GM12878 (cell line): ENCODE data around the gene LARP6. TPM values are rescaled to one million over a fixed set of nuclear protein-coding genes. Genes with fewer than 3 reads are reported as not detected.

Experiments used
- ATAC-seq: fragments of 200-7000 bp; cut with Tn5 transposase; 3 replicates; pipeline ENCODE4 v1.9.1; 2020; ENCODE audit warnings: mild to moderate bottlenecking, moderate library complexity
- BruUV-seq: library from RNA; stranded (reverse); fragments of 400-500 nt; replicated peaks from 2 replicates; lab custom pipeline; 2021; lab: Mats Ljungman, UMichigan
- CTCF ChIA-PET: fragments of 300-600 bp; sonication (Branson Sonifier 250); formaldehyde crosslinking; extraction: SDS; loops from one replicate; lab custom pipeline; 2021; ENCODE audit warnings: inconsistent platforms; lab: Yijun Ruan, JAX
- POLR2A ChIA-PET: fragments of 350-600 bp; formaldehyde crosslinking; extraction: SDS; loops from one replicate; lab custom pipeline; 2021; ENCODE audit warnings: inconsistent platforms; lab: Charles Lee
- RAD21 ChIA-PET: fragments of 300-600 bp; sonication (Branson Sonifier 250); formaldehyde crosslinking; loops from one replicate; lab custom pipeline; 2023; ENCODE audit warnings: antibody characterized with exemption; ENCODE audit not compliant: unreplicated experiment; lab: Charles Lee
- SMC1A ChIA-PET: fragments of 300-600 bp; sonication (Branson Sonifier 250); formaldehyde crosslinking; loops from one replicate; lab custom pipeline; 2023; ENCODE audit not compliant: unreplicated experiment, uncharacterized antibody; lab: Charles Lee
- DNase-seq: peaks from one replicate; pipeline ENCODE4 v3.0.0-alpha.2; 2011; ENCODE audit warnings: low read depth, low spot score
- FAIRE-seq: peaks from 3 replicates; lab custom pipeline; 2011; peaks lifted over from hg19 to GRCh38; lab: Jason Lieb, UNC
- H2AFZ ChIP-seq: 2 replicates; pipeline ENCODE4 v1.6.0; 2011; ENCODE audit warnings: low read depth, low read length, control low read depth; ENCODE audit not compliant: control insufficient read depth
- H3K27ac ChIP-seq: 2 replicates; pipeline ENCODE4 v1.5.1; 2011; ENCODE audit warnings: control low read depth; ENCODE audit not compliant: control insufficient read depth, insufficient read depth
- H3K27me3 ChIP-seq, 2 experiments: replicated peaks in 1 of 2; 2 replicates each; pipeline versions ENCODE4 v1.6.0 to v1.6.1; 2011; ENCODE audit warnings: low read length in 1 of 2; ENCODE audit not compliant: control insufficient read depth in 2 of 2, insufficient read depth in 2 of 2
- H3K36me3 ChIP-seq, 2 experiments: 2 replicates each; pipeline ENCODE4 v1.5.1; 2011; ENCODE audit warnings: low read length in 1 of 2; ENCODE audit not compliant: control insufficient read depth in 2 of 2, insufficient read depth in 2 of 2
- H3K4me1 ChIP-seq: 2 replicates; pipeline ENCODE4 v1.6.1; 2011; ENCODE audit warnings: mild to moderate bottlenecking, low read length, moderate library complexity, mixed read lengths; ENCODE audit not compliant: control insufficient read depth, insufficient read depth
- H3K4me2 ChIP-seq: 2 replicates; pipeline ENCODE4 v1.6.0; 2011; ENCODE audit warnings: control low read depth; ENCODE audit not compliant: control insufficient read depth, insufficient read depth
- H3K4me3 ChIP-seq: fragments of 200-600 bp; sonication (generic); 2 replicates; pipeline ENCODE4 v1.5.1; 2016
- H3K79me2 ChIP-seq: 2 replicates; pipeline ENCODE4 v1.6.0; 2011; ENCODE audit warnings: low read length; ENCODE audit not compliant: control insufficient read depth, insufficient read depth
- H3K9ac ChIP-seq: 2 replicates; pipeline ENCODE4 v1.8.0; 2011; ENCODE audit warnings: low read length, control low read depth, mixed read lengths; ENCODE audit not compliant: control insufficient read depth, insufficient read depth
- H3K9me3 ChIP-seq: replicated peaks from 3 replicates; pipeline ENCODE4 v1.5.1; 2011; ENCODE audit warnings: mild to moderate bottlenecking, low read length; ENCODE audit not compliant: control insufficient read depth, insufficient read depth
- H4K20me1 ChIP-seq: 2 replicates; pipeline ENCODE4 v1.6.0; 2011; ENCODE audit not compliant: control insufficient read depth, insufficient read depth
- BRCA1 ChIP-seq: IDR thresholded peaks from 2 replicates; pipeline ENCODE4 v1.6.1; 2011; ENCODE audit warnings: low read depth, low read length, improper control_type of control experiment
- EP300 ChIP-seq, 2 experiments: fragments of 150-350 bp in 1 of 2; IDR thresholded peaks; 2 replicates each; pipeline ENCODE4 v1.6.1; 2011 to 2012; ENCODE audit warnings: low read depth in 2 of 2, low read length in 2 of 2, borderline replicate concordance in 1 of 2, improper control_type of control experiment in 1 of 2, inconsistent platforms in 1 of 2; ENCODE audit not compliant: control insufficient read depth in 1 of 2
- JUNB ChIP-seq: IDR thresholded peaks from 2 replicates; pipeline ENCODE4 v1.6.1; 2016; ENCODE audit warnings: antibody characterized with exemption, mild to moderate bottlenecking
- NBN ChIP-seq: fragments of 450-650 bp; IDR thresholded peaks from 2 replicates; pipeline ENCODE4 v1.6.1; 2016
- NFIC ChIP-seq: IDR thresholded peaks from 2 replicates; pipeline ENCODE4 v1.6.1; 2012; ENCODE audit warnings: low read depth, mild to moderate bottlenecking, inconsistent platforms, low read length, moderate library complexity
- NR2C1 ChIP-seq: fragments of 450-650 bp; IDR thresholded peaks from 2 replicates; pipeline ENCODE4 v1.6.1; 2017; ENCODE audit warnings: antibody characterized with exemption, mild to moderate bottlenecking, moderate library complexity
- SPI1 ChIP-seq: IDR thresholded peaks from 2 replicates; pipeline ENCODE4 v1.6.1; 2011; ENCODE audit warnings: low read depth, mild to moderate bottlenecking, low read length, moderate library complexity, borderline replicate concordance; ENCODE audit not compliant: insufficient read depth
- STAT3 ChIP-seq: IDR thresholded peaks from 2 replicates; pipeline ENCODE4 v1.6.1; 2011; ENCODE audit warnings: low read depth, low read length, improper control_type of control experiment
- SUPT20H ChIP-seq: IDR thresholded peaks from 2 replicates; pipeline ENCODE4 v1.6.1; 2011; ENCODE audit warnings: low read depth, mild to moderate bottlenecking, low read length, moderate library complexity, borderline replicate concordance; ENCODE audit not compliant: control insufficient read depth
- TBL1XR1 ChIP-seq: IDR thresholded peaks from 2 replicates; pipeline ENCODE4 v1.6.1; 2012; ENCODE audit warnings: low read depth, low read length, improper control_type of control experiment
- WRNIP1 ChIP-seq: IDR thresholded peaks from 2 replicates; pipeline ENCODE4 v1.6.1; 2011; ENCODE audit warnings: low read depth, low read length, improper control_type of control experiment, borderline replicate concordance
- ZSCAN29 ChIP-seq: fragments of 450-650 bp; IDR thresholded peaks from 2 replicates; pipeline ENCODE4 v1.6.1; 2017; ENCODE audit warnings: mild to moderate bottlenecking, moderate library complexity
- WGBS: methylation state at CpG from one replicate; pipeline ENCODE4 v1.1.6; 2016; ENCODE audit warnings: low lambda C conversion rate; ENCODE audit not compliant: insufficient replicate concordance, insufficient coverage; ENCODE audit errors: missing lambda C conversion rate; 5-methylcytosine and 5-hydroxymethylcytosine counted together
- in situ Hi-C: fragments of 300-500 bp; cut with MboI; formaldehyde crosslinking; loops from 9 replicates; pipeline ENCODE4 v1.14.3; 2018; ENCODE audit warnings: mixed read lengths
- intact Hi-C: fragments of 100-400 bp; cut with micrococcal nuclease; formaldehyde crosslinking; loops from one replicate; pipeline ENCODE4 v1.14.2; 2022; ENCODE audit not compliant: unreplicated experiment
- polyA plus RNA-seq, 11 experiments: library from polyadenylated mRNA; depleted of rRNA in 4 of 11; unstranded in 6 of 11; stranded (reverse) in 5 of 11; fragments of >200 nt; fragmentation: Nextera tagmentation in 4 of 11; fragmentation: Illumina TruSeq in 1 of 11; extraction: Ambion mirVana in 4 of 11; extraction: Trizol in 1 of 11; gene quantifications; 1 replicate in 1 of 11; 2 replicates in 10 of 11; pipeline versions ENCODE4 v1.2.1 to v1.2.3, GENCODE V29; 2011 to 2016; ENCODE audit warnings: inconsistent platforms in 2 of 11, missing spikeins in 2 of 11, low read depth in 1 of 11
- total RNA-seq, 4 experiments: library from RNA; depleted of rRNA in 3 of 4; stranded (reverse); fragments of >200 nt in 3 of 4; fragmentation: Illumina TruSeq in 1 of 4; extraction: Trizol in 1 of 4; gene quantifications; 2 replicates each; pipeline versions ENCODE4 v1.2.1 to v1.2.3, GENCODE V29; 2013 to 2021
- TF ChIP-seq, protein P1 (sequence below): fragments of 450-650 bp; IDR thresholded peaks from 2 replicates; pipeline ENCODE4 v1.6.1; 2017; ENCODE audit warnings: mild to moderate bottlenecking
- TF ChIP-seq, protein P2 (sequence below): fragments of 450-650 bp; IDR thresholded peaks from 2 replicates; pipeline ENCODE4 v1.6.1; 2017; ENCODE audit warnings: borderline replicate concordance
- TF ChIP-seq, protein P3 (sequence below): IDR thresholded peaks from 2 replicates; pipeline ENCODE4 v1.6.1; 2012; ENCODE audit warnings: low read depth, low read length, improper control_type of control experiment
- TF ChIP-seq, protein P4 (sequence below): IDR thresholded peaks from 2 replicates; pipeline ENCODE4 v1.6.1; 2012; ENCODE audit warnings: improper control_type of control experiment, low read depth, low read length; ENCODE audit not compliant: insufficient replicate concordance

Gene LARP6
- total and polyA plus RNA-seq, 10 of the 15 experiments (the other 5 are each of a cell fraction or from before 2014, with no cell fraction given): 0.74 to 14.6 (median 3.9) TPM

DNA sequence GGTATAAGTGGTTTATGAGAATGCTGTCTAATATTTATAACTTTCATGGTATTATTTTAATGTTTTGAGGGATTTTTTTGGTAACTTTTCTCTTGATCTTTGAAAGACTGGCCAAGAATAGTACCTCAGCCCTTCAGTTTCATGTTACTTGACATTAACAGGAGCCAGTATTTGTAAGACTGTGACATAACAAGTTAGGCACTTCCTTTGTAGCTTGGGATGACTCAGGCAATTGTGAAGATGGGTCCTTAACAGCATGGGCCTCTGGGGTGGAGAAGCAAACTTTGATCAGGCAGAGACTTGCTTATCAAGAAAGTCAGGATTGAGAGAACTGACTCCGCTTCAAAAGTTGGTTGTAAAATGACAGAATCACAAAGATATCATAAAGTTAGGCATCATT is 48.1 kb upstream of the LARP6 start:
- no peaks in the 10 kb centered on the region; the same call in 2 of the 3 replicates for H3K9me3 ChIP-seq
- BruUV-seq: no TSS peak
- H3K27ac ChIP-seq: no peak overlapping the region
- ATAC-seq (no peak), FAIRE-seq (no peak), DNase-seq (no peak)
- 61% methylated on average over 1 of the region's 1 CpG for WGBS
- H3K27me3 ChIP-seq: no peaks in the 10 kb centered on the region
- H3K4me2 ChIP-seq: no peak overlapping the region
- H3K36me3 ChIP-seq: no peaks in the 10 kb centered on the region
- no peaks in the 10 kb centered on the region for H3K4me1 ChIP-seq
- ChIA-PET RAD21 (no interaction called here), SMC1A (no interaction called here), POLR2A (no interaction called here), CTCF (interaction anchor here (1.0 kb wide), 1 partner anchor 15 kb away, joined by 3 read pairs; no protein-coding TSS in a partner anchor)
- in situ Hi-C loops: no loop called here
- H2AFZ ChIP-seq: no peak overlapping the region
- H3K4me3 ChIP-seq: no peak overlapping the region
- no peaks in the 10 kb centered on the region for H3K79me2 ChIP-seq
- no peak overlapping the region for H3K9ac ChIP-seq
- H4K20me1 ChIP-seq: no peaks in the 10 kb centered on the region
- intact Hi-C loops: no loop called here
- TF ChIP-seq WRNIP1: no peak
- no peak for TF ChIP-seq NR2C1
- no peak for TF ChIP-seq TBL1XR1
- no peak for TF ChIP-seq EP300 (IDR thresholded peaks at IDR 0.05; ENCODE audit: borderline replicate concordance in 1 of 2, control insufficient read depth in 1 of 2, low read depth in 2 of 2, low read length in 2 of 2)
- no peak for TF ChIP-seq JUNB
- no peak for TF ChIP-seq SPI1
- TF ChIP-seq, protein P1, sequence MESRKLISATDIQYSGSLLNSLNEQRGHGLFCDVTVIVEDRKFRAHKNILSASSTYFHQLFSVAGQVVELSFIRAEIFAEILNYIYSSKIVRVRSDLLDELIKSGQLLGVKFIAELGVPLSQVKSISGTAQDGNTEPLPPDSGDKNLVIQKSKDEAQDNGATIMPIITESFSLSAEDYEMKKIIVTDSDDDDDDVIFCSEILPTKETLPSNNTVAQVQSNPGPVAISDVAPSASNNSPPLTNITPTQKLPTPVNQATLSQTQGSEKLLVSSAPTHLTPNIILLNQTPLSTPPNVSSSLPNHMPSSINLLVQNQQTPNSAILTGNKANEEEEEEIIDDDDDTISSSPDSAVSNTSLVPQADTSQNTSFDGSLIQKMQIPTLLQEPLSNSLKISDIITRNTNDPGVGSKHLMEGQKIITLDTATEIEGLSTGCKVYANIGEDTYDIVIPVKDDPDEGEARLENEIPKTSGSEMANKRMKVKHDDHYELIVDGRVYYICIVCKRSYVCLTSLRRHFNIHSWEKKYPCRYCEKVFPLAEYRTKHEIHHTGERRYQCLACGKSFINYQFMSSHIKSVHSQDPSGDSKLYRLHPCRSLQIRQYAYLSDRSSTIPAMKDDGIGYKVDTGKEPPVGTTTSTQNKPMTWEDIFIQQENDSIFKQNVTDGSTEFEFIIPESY: no peak
- TF ChIP-seq, protein P2, sequence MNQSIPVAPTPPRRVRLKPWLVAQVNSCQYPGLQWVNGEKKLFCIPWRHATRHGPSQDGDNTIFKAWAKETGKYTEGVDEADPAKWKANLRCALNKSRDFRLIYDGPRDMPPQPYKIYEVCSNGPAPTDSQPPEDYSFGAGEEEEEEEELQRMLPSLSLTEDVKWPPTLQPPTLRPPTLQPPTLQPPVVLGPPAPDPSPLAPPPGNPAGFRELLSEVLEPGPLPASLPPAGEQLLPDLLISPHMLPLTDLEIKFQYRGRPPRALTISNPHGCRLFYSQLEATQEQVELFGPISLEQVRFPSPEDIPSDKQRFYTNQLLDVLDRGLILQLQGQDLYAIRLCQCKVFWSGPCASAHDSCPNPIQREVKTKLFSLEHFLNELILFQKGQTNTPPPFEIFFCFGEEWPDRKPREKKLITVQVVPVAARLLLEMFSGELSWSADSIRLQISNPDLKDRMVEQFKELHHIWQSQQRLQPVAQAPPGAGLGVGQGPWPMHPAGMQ: no peak
- TF ChIP-seq STAT3: no peak
- TF ChIP-seq ZSCAN29: no peak
- no peak for TF ChIP-seq NFIC
- TF ChIP-seq, protein P3, sequence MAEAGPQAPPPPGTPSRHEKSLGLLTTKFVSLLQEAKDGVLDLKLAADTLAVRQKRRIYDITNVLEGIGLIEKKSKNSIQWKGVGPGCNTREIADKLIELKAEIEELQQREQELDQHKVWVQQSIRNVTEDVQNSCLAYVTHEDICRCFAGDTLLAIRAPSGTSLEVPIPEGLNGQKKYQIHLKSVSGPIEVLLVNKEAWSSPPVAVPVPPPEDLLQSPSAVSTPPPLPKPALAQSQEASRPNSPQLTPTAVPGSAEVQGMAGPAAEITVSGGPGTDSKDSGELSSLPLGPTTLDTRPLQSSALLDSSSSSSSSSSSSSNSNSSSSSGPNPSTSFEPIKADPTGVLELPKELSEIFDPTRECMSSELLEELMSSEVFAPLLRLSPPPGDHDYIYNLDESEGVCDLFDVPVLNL: no peak
- TF ChIP-seq SUPT20H: no peak
- TF ChIP-seq, protein P4, sequence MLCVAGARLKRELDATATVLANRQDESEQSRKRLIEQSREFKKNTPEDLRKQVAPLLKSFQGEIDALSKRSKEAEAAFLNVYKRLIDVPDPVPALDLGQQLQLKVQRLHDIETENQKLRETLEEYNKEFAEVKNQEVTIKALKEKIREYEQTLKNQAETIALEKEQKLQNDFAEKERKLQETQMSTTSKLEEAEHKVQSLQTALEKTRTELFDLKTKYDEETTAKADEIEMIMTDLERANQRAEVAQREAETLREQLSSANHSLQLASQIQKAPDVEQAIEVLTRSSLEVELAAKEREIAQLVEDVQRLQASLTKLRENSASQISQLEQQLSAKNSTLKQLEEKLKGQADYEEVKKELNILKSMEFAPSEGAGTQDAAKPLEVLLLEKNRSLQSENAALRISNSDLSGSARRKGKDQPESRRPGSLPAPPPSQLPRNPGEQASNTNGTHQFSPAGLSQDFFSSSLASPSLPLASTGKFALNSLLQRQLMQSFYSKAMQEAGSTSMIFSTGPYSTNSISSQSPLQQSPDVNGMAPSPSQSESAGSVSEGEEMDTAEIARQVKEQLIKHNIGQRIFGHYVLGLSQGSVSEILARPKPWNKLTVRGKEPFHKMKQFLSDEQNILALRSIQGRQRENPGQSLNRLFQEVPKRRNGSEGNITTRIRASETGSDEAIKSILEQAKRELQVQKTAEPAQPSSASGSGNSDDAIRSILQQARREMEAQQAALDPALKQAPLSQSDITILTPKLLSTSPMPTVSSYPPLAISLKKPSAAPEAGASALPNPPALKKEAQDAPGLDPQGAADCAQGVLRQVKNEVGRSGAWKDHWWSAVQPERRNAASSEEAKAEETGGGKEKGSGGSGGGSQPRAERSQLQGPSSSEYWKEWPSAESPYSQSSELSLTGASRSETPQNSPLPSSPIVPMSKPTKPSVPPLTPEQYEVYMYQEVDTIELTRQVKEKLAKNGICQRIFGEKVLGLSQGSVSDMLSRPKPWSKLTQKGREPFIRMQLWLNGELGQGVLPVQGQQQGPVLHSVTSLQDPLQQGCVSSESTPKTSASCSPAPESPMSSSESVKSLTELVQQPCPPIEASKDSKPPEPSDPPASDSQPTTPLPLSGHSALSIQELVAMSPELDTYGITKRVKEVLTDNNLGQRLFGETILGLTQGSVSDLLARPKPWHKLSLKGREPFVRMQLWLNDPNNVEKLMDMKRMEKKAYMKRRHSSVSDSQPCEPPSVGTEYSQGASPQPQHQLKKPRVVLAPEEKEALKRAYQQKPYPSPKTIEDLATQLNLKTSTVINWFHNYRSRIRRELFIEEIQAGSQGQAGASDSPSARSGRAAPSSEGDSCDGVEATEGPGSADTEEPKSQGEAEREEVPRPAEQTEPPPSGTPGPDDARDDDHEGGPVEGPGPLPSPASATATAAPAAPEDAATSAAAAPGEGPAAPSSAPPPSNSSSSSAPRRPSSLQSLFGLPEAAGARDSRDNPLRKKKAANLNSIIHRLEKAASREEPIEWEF: no peak
- TF ChIP-seq NBN: no peak
- TF ChIP-seq BRCA1: no peak
